ENCODE measurements around the gene PARD3.
A peak's percentile ranks its signal among the peaks of the same experiment; 100 is the strongest.

The PARD3 gene

DNA sequence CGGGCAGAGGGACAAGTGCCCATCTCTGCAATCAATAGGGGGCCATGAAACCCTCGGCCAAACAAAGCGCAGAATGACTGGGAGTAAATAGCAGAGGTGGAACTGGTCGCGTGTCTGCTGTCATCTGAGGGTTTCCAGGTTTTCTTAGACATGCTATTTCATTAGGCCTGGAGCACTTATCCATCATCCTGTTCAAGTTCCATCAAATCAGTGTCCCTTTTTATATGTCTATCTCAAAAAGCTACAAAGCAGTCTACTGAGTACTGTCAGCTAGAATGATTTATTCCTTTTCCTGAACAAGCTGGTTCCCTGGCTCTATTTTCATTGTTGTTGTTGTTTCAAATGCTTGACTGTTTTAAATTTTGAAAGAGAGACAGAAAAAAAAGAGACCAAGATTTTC lies 590.5 kb downstream of the PARD3 start:
- TF ChIP-seq, protein P1, sequence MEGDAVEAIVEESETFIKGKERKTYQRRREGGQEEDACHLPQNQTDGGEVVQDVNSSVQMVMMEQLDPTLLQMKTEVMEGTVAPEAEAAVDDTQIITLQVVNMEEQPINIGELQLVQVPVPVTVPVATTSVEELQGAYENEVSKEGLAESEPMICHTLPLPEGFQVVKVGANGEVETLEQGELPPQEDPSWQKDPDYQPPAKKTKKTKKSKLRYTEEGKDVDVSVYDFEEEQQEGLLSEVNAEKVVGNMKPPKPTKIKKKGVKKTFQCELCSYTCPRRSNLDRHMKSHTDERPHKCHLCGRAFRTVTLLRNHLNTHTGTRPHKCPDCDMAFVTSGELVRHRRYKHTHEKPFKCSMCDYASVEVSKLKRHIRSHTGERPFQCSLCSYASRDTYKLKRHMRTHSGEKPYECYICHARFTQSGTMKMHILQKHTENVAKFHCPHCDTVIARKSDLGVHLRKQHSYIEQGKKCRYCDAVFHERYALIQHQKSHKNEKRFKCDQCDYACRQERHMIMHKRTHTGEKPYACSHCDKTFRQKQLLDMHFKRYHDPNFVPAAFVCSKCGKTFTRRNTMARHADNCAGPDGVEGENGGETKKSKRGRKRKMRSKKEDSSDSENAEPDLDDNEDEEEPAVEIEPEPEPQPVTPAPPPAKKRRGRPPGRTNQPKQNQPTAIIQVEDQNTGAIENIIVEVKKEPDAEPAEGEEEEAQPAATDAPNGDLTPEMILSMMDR (conservative IDR thresholded peaks at IDR 0.05; ENCODE audit: low read length) = no peak
- no peak for TF ChIP-seq EZH2phosphoT487 (IDR thresholded peaks at IDR 0.05; ENCODE audit: borderline replicate concordance)
- Histone ChIP-seq H2AFZ (ENCODE audit: low read length) (no peak overlapping the region), H3F3A (ENCODE audit: low read depth) (no peaks in the 10 kb centered on the region), H3K27me3 (ENCODE audit: insufficient read depth, low read length, poor library complexity, severe bottlenecking) (no peaks in the 10 kb centered on the region), H3K4me1 (ENCODE audit: insufficient read depth, low read length, poor library complexity, severe bottlenecking) (peaks cover 24% of the 10 kb centered on the region), H3K4me3 (ENCODE audit: low read length, poor library complexity, severe bottlenecking) (no peak overlapping the region), H3K79me2 (ENCODE audit: insufficient read depth, low read length) (no peaks in the 10 kb centered on the region), H3K9me3 (ENCODE audit: insufficient read depth, low read depth, low read length) (no peaks in the 10 kb centered on the region), H3K9me2 (replicated peaks; ENCODE audit: low read depth, low read length) (no peaks in the 10 kb centered on the region), H3K36me3 (ENCODE audit: insufficient read depth, low read length) (no peaks in the 10 kb centered on the region), H3K9ac (ENCODE audit: low read depth, low read length, poor library complexity, severe bottlenecking) (no peak overlapping the region), H4K20me1 (ENCODE audit: insufficient read depth, low read length, poor library complexity, severe bottlenecking) (no peaks in the 10 kb centered on the region), H3K4me2 (ENCODE audit: low read depth, low read length, poor library complexity, severe bottlenecking) (no peak overlapping the region)

DNA sequence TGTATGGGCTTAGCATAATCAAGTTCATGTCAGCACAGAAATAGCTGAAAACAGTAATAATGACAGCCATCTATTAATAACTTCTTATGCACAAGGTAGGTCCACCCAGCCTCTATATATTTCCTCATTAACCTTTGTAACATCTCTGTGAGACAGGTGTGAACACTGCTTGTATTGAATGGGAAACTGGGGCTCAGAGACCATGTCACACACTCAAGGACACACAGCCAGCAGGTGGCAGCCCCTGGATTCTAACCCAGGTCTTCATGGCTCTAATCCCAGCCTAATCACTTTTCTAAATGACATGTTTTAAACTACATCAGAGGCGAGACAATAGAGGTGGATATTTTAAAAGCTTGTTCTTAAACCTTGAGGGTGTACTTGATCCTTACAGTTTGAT lies 591.4 kb downstream of the PARD3 start:
- Histone ChIP-seq H3K36me3 (ENCODE audit: insufficient read depth, low read length) (no peaks in the 10 kb centered on the region), H3K9me2 (replicated peaks; ENCODE audit: low read depth, low read length) (no peaks in the 10 kb centered on the region), H3K79me2 (ENCODE audit: insufficient read depth, low read length) (no peaks in the 10 kb centered on the region), H3K4me1 (ENCODE audit: insufficient read depth, low read length, poor library complexity, severe bottlenecking) (peaks cover 23% of the 10 kb centered on the region), H2AFZ (ENCODE audit: low read length) (no peak overlapping the region), H4K20me1 (ENCODE audit: insufficient read depth, low read length, poor library complexity, severe bottlenecking) (no peaks in the 10 kb centered on the region), H3K27me3 (ENCODE audit: insufficient read depth, low read length, poor library complexity, severe bottlenecking) (no peaks in the 10 kb centered on the region), H3K9me3 (ENCODE audit: insufficient read depth, low read depth, low read length) (no peaks in the 10 kb centered on the region), H3K4me2 (ENCODE audit: low read depth, low read length, poor library complexity, severe bottlenecking) (no peak overlapping the region), H3F3A (ENCODE audit: low read depth) (no peaks in the 10 kb centered on the region), H3K4me3 (ENCODE audit: low read length, poor library complexity, severe bottlenecking) (no peak overlapping the region), H3K9ac (ENCODE audit: low read depth, low read length, poor library complexity, severe bottlenecking) (no peak overlapping the region)
- TF ChIP-seq EZH2phosphoT487 (IDR thresholded peaks at IDR 0.05; ENCODE audit: borderline replicate concordance) = no peak
- TF ChIP-seq, protein P1 (conservative IDR thresholded peaks at IDR 0.05; ENCODE audit: low read length) = peak; percentile 46

- Histone ChIP-seq H2AFZ (ENCODE audit: low read length) (no peak overlapping the region), H3K4me2 (ENCODE audit: low read depth, low read length, poor library complexity, severe bottlenecking) (no peak overlapping the region), H4K20me1 (ENCODE audit: insufficient read depth, low read length, poor library complexity, severe bottlenecking) (no peaks in the 10 kb centered on the region), H3K36me3 (ENCODE audit: insufficient read depth, low read length) (no peaks in the 10 kb centered on the region), H3K79me2 (ENCODE audit: insufficient read depth, low read length) (no peaks in the 10 kb centered on the region), H3K4me3 (ENCODE audit: low read length, poor library complexity, severe bottlenecking) (no peak overlapping the region), H3K9me2 (replicated peaks; ENCODE audit: low read depth, low read length) (no peaks in the 10 kb centered on the region), H3K4me1 (ENCODE audit: insufficient read depth, low read length, poor library complexity, severe bottlenecking) (peaks cover 23% of the 10 kb centered on the region), H3K9me3 (ENCODE audit: insufficient read depth, low read depth, low read length) (no peaks in the 10 kb centered on the region), H3K9ac (ENCODE audit: low read depth, low read length, poor library complexity, severe bottlenecking) (no peak overlapping the region), H3F3A (ENCODE audit: low read depth) (no peaks in the 10 kb centered on the region), H3K27me3 (ENCODE audit: insufficient read depth, low read length, poor library complexity, severe bottlenecking) (no peaks in the 10 kb centered on the region)
- TF ChIP-seq, protein P1 (conservative IDR thresholded peaks at IDR 0.05; ENCODE audit: low read length) = peak; percentile 39
- no peak for TF ChIP-seq EZH2phosphoT487 (IDR thresholded peaks at IDR 0.05; ENCODE audit: borderline replicate concordance)
Measured at GRCh38 chr10:34222359-34222758, 592.7 kb downstream of the PARD3 start.

All from Loucy (cell line).